ENCODE measurements around the gene DEFB132.

DEFB132 gene

GRCh38 chr20:297925-298775, 40.6 kb downstream of the DEFB132 start:
- ATAC-seq (peak; percentile 41), DNase-seq (peak; percentile 59)

DNA sequence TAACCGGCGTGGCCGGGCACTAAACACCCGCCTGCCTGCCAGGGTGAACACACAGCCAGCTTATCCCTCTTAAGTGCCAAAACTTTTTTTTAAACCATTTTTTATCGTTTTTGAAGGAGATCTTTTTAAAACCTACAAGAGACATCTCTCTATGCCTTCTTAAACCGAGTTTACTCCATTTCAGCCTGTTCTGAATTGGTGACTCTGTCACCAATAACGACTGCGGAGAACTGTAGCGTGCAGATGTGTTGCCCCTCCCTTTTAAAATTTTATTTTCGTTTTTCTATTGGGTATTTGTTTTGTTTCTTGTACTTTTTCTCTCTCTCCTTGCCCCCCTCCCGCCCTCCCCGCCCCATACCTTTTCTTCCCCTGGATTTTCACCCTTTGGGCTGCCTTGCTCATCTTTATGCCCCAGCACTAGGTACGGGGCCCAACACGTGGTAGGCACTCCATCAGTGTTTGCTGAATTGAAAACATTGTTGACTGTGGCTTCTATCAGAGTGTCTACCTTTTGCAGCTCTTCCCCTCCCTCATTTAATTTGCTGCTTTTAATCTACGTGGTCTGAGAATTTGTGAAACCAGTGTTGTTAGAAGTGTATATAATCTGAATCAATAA, 41.4 kb downstream of the DEFB132 start:
- ATAC-seq = no peak
- DNase-seq = no peak

- DNase-seq = no peak
- no peak for ATAC-seq
Observed at GRCh38 chr20:300345-300990, 42.9 kb downstream of the DEFB132 start.

DNA sequence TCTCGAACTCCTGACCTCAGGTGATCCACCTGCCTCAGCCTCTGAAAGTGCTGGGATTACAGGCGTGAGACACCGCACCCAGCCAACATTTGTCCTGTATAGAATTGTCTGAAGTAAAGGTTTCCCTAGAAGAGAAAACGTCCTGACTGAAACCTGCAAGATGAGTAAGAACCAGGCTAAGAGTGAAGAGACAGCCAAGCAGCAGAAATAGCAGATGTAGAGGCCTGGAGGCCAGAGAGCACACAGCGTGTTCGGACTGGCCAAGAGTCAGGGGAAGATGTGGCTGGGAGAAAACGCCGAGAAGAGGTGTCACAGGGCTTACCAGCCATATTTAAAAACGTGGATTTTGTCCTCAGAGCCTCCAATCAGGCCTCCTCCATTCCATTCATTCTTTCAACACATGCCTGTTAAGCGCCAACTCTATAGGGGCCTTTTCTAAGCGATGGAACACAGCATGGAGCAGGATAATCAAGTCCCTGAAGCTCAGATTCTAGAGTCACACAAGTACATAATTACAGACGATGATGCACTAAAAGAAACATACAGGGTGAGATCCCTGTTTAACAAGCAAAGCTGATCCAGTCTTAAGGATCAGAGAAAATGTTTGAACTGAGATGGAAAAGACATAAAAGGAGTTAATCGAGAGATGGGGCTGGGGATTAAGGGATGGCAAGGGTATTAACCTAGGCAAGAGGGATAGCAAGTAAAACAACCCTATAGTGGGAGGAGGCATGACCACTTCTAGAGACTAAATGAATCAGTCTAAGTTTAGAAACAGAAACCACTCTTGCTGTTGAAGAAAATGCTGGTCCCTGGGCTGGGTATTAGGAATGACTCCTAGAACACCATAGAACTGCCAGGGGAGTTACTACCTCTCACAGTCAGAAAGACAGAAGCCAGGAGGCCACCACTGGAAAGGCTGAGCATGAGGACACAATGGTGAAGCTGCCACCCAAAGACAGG, 44.6 kb downstream of the DEFB132 start:
- ATAC-seq (peak; percentile 42), DNase-seq (no peak)

DNA sequence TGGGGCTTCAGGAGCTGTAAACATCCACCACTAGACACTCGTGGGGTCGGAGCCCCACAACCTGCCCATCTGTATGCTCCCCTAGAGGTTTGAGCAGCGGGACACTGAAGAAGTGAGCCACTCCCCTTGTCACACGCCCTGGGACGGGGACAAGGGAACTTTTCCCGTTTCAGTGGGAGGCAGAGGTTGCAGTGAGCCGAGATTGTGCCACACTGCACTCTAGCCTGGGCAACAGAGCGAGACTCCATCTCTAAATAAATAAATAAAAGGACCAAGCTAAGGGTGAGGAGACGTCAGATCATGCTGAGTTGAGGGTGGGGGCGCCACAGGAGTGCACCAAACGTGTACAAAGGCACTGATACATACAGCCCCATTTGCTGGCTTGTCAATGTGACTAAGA, 48.2 kb downstream of the DEFB132 start:
- no peak for ATAC-seq
- no peak for DNase-seq

DNA sequence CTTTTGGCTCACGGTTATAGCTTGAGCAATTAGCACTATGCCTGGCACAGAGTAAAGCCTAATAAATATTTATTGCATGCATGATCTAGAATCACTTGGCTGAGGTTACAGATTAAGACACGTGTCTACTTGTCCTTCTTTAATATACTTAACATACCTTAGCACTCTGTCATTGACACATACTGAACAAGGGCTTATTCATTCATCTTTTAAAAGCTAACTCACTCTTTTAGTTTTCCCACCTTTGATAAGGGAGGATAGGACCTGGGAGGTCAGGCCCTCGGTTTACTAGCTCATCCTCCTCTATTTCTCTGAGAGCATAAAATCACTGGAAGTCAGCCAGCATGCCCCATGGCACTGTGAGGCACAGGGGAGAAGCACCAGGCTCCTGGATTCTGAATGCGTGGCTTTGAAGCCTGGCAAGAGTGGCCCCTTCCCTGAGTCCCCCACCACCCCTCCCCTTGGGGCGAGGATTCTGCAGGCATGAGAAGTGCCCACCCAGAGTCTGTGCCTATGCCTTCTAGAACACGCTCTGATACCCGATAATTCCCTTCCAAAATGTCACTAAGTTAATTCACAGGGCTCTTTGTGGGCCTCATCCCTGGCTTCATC, 51.0 kb downstream of the DEFB132 start:
- ATAC-seq (no peak), DNase-seq (no peak)

DNA sequence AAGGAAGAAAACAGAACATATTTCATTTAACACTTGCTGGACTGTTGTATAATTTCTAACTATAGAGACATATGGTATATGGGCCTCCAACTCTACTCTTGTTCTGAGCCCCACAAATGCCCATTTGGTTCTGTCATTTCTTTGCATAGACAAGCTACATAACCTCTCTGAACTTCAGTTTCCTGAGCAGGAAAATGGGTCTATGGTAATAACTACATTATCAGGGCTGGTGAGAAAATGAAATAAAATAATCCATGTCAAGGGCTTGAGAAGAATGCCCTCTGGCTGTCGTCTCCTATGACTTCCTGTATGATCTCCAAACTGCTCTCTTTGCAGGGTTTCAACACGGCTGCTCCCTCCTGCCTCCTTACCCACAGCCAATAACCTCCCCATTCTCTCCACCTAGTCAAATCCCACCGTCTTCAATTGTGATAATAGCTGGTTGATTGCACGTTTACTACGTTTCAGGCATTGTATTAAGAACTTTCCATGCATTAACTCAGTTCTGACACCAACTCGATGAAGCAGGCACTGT, 51.8 kb downstream of the DEFB132 start:
- ATAC-seq (no peak), DNase-seq (no peak)

GRCh38 chr20:309841-310644, 52.5 kb downstream of the DEFB132 start:
- peak; percentile 100 for ATAC-seq
- DNase-seq = peak; percentile 91

DNA sequence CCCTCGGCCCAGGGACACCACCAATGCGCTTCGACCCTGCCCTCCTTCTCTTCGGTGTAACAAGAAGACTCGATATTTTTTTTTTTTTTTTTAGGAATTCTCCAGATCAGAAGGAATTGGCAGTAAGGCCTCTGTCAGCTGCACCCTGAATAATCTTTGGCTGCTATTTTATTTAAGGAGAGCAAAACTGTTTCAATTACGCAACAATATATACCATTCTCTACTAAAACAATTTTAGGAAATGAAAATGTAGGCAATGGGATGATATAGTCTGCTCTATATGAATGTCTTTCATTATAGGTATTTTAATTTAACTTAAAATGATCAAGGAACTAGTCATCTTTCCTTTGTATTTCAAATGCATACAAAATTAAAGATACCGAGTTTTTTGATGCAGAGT, 53.1 kb downstream of the DEFB132 start:
- no peak for ATAC-seq
- no peak for DNase-seq

Data from stimulated activated naive CD8-positive, alpha-beta T cell treated with anti-CD3 and anti-CD28 coated beads, Interleukin-15, Interleukin-2, amounts not matched to agents 100 U/mL and 50 U/mL, for 24 hours (primary cell).